ENCODE measurements around the gene CAMSAP2. TPM values are rescaled to one million over a fixed set of nuclear protein-coding genes. Genes with fewer than 3 reads are reported as not detected.
A peak's percentile ranks its signal among the peaks of the same experiment; 100 is the strongest.

Gene CAMSAP2
- total RNA-seq, 1 experiment from 2014 or later = 40.3 TPM

GRCh38 chr1:200767321-200767720 is 28.6 kb downstream of the CAMSAP2 start:
- Histone ChIP-seq H3K4me1 (replicated peaks; ENCODE audit: insufficient read depth) (peaks cover 9% of the 10 kb centered on the region; the same call in 1 of the 2 replicates), H3K9me3 (ENCODE audit: insufficient read depth, low read depth) (peaks cover 15% of the 10 kb centered on the region), H3K36me3 (ENCODE audit: low read depth) (peaks cover 32% of the 10 kb centered on the region), H4K20me1 (ENCODE audit: insufficient read depth) (no peaks in the 10 kb centered on the region), H3K4me2 (no peak overlapping the region), H3K27me3 (ENCODE audit: insufficient read depth, low read depth) (no peaks in the 10 kb centered on the region), H2AFZ (no peak overlapping the region), H3K4me3 (no peak overlapping the region), H3F3A (ENCODE audit: insufficient read depth, low read depth) (peaks cover 20% of the 10 kb centered on the region), H3K27ac (no peak overlapping the region), H3K9me2 (ENCODE audit: insufficient read depth) (no peaks in the 10 kb centered on the region; the same call in 1 of the 2 replicates), H3K79me2 (ENCODE audit: low read depth) (peaks cover 2% of the 10 kb centered on the region; the same call in 1 of the 2 replicates)
- DNase-seq = no peak
- TF ChIP-seq EZH2 (IDR thresholded peaks at IDR 0.05; ENCODE audit: low read depth) (no peak), CTCF (conservative IDR thresholded peaks at IDR 0.05) (no peak)
- ChIA-PET CTCF (interaction anchor here (0.7 kb wide), 1 partner anchor 144 kb away, joined by 4 read pairs; no protein-coding TSS in a partner anchor), POLR2A (ENCODE audit: unreplicated experiment) (no interaction called here)
- intact Hi-C loops (cut with micrococcal nuclease; ENCODE audit: unreplicated experiment) = no loop called here
- no TSS peak for BruUV-seq (replicated peaks)

- peak in 1 of 2 experiments; percentile 66 for DNase-seq
- H2AFZ ChIP-seq = no peak overlapping the region
- TF ChIP-seq EZH2 (IDR thresholded peaks at IDR 0.05; ENCODE audit: low read depth) = no peak
- no peak for TF ChIP-seq CTCF (conservative IDR thresholded peaks at IDR 0.05)
- H3K27me3 ChIP-seq (ENCODE audit: insufficient read depth, low read depth) = no peaks in the 10 kb centered on the region
- no peak overlapping the region for H3K4me2 ChIP-seq
- CTCF ChIA-PET = interaction anchor here (0.6 kb wide), 1 partner anchor 510 kb away, joined by 3 read pairs; no protein-coding TSS in a partner anchor
- H3K36me3 ChIP-seq (ENCODE audit: low read depth) = peaks cover 32% of the 10 kb centered on the region
- no peaks in the 10 kb centered on the region; the same call in 1 of the 2 replicates for H3K79me2 ChIP-seq (ENCODE audit: low read depth)
- intact Hi-C loops (cut with micrococcal nuclease; ENCODE audit: unreplicated experiment) = no loop called here
- H3K4me3 ChIP-seq = no peak overlapping the region
- H3K9me3 ChIP-seq (ENCODE audit: insufficient read depth, low read depth) = peaks cover 15% of the 10 kb centered on the region
- peaks cover 20% of the 10 kb centered on the region for H3F3A ChIP-seq (ENCODE audit: insufficient read depth, low read depth)
- POLR2A ChIA-PET (ENCODE audit: unreplicated experiment) = interaction anchor here (0.5 to 0.8 kb wide), 5 partner anchors 17 to 458 kb away, joined by 3 to 9 read pairs (median 3); partner anchors contain the start of gene DDX59
- BruUV-seq (replicated peaks) = no TSS peak
- H3K27ac ChIP-seq = peak overlapping the region; percentile 41; the same call in 1 of the 2 replicates
- no peaks in the 10 kb centered on the region; the same call in 1 of the 2 replicates for H3K9me2 ChIP-seq (ENCODE audit: insufficient read depth)
- no peaks in the 10 kb centered on the region for H4K20me1 ChIP-seq (ENCODE audit: insufficient read depth)
- peaks cover 15% of the 10 kb centered on the region for H3K4me1 ChIP-seq (replicated peaks; ENCODE audit: insufficient read depth)
These were observed 33.2 kb downstream of the CAMSAP2 start for GRCh38 chr1:200771625-200772555.

- CTCF ChIA-PET = interaction anchor here (0.7 kb wide), 1 partner anchor 152 kb away, joined by 6 read pairs; no protein-coding TSS in a partner anchor
- H3K9me2 ChIP-seq (ENCODE audit: insufficient read depth) = no peaks in the 10 kb centered on the region; the same call in 1 of the 2 replicates
- no peak overlapping the region for H3K4me2 ChIP-seq
- intact Hi-C loops (cut with micrococcal nuclease; ENCODE audit: unreplicated experiment) = no loop called here
- H3K79me2 ChIP-seq (ENCODE audit: low read depth) = peaks cover 11% of the 10 kb centered on the region; the same call in 1 of the 2 replicates
- no peak for TF ChIP-seq EZH2 (IDR thresholded peaks at IDR 0.05; ENCODE audit: low read depth)
- H2AFZ ChIP-seq = no peak overlapping the region
- peaks cover 20% of the 10 kb centered on the region; the same call in 1 of the 2 replicates for H3K36me3 ChIP-seq (ENCODE audit: low read depth)
- H4K20me1 ChIP-seq (ENCODE audit: insufficient read depth) = no peaks in the 10 kb centered on the region
- DNase-seq = no peak
- peaks cover 10% of the 10 kb centered on the region for H3K9me3 ChIP-seq (ENCODE audit: insufficient read depth, low read depth)
- H3K4me3 ChIP-seq = no peak overlapping the region
- POLR2A ChIA-PET (ENCODE audit: unreplicated experiment) = interaction anchor here (0.8 kb wide), 1 partner anchor 25 kb away, joined by 3 read pairs; no protein-coding TSS in a partner anchor
- no TSS peak for BruUV-seq (replicated peaks)
- peaks cover 15% of the 10 kb centered on the region for H3K4me1 ChIP-seq (replicated peaks; ENCODE audit: insufficient read depth)
- peak overlapping the region; percentile 24; the same call in 1 of the 2 replicates for H3K27ac ChIP-seq
- H3K27me3 ChIP-seq (ENCODE audit: insufficient read depth, low read depth) = no peaks in the 10 kb centered on the region
- H3F3A ChIP-seq (ENCODE audit: insufficient read depth, low read depth) = peaks cover 22% of the 10 kb centered on the region
These were observed 35.6 kb downstream of the CAMSAP2 start for GRCh38 chr1:200774311-200774710.
